PC-3 (cell line): Measurements from ENCODE around the gene HEPHL1. TPM values are rescaled to one million over a fixed set of nuclear protein-coding genes. Genes with fewer than 3 reads are reported as not detected.

Experiments used
- ATAC-seq: fragments of 200-7000 bp; cut with Tn5 transposase; 2 replicates; pipeline ENCODE4 v1.9.1; 2020; ENCODE audit warnings: mild to moderate bottlenecking, moderate library complexity
- BruUV-seq: library from RNA; stranded (reverse); fragments of 400-500 nt; replicated peaks from 2 replicates; lab custom pipeline; 2021; lab: Mats Ljungman, UMichigan
- CTCF ChIA-PET: fragments of 300-600 bp; sonication (Branson Sonifier 250); formaldehyde crosslinking; loops from one replicate; lab custom pipeline; 2022; ENCODE audit warnings: antibody characterized with exemption; lab: Charles Lee
- POLR2A ChIA-PET: fragments of 300-600 bp; sonication (Branson Sonifier 250); formaldehyde crosslinking; loops from one replicate; lab custom pipeline; 2022; ENCODE audit warnings: antibody characterized with exemption; ENCODE audit not compliant: unreplicated experiment; lab: Charles Lee
- DNase-seq: peaks from one replicate; pipeline ENCODE4 v3.0.0-alpha.2; 2015
- H2AFZ ChIP-seq: fragments of 300-600 bp; sonication (generic); 2 replicates; pipeline ENCODE4 v1.6.0; 2016; ENCODE audit warnings: antibody characterized with exemption, low read length
- H3F3A ChIP-seq: fragments of 300-600 bp; sonication (generic); one replicate; pipeline ENCODE4 v1.6.0; 2017; ENCODE audit warnings: antibody characterized with exemption, low read length, control low read depth, mild to moderate bottlenecking; ENCODE audit not compliant: unreplicated experiment
- H3K27ac ChIP-seq: fragments of 300-600 bp; sonication (generic); 2 replicates; pipeline ENCODE4 v1.5.1; 2016; ENCODE audit warnings: mild to moderate bottlenecking, low read length
- H3K27me3 ChIP-seq: fragments of 300-600 bp; sonication (generic); 2 replicates; pipeline ENCODE4 v1.6.1; 2016; ENCODE audit warnings: low read length, mixed read lengths
- H3K36me3 ChIP-seq: fragments of 300-600 bp; sonication (generic); 2 replicates; pipeline ENCODE4 v1.6.1; 2016; ENCODE audit warnings: low read depth, mixed run types, low read length, mixed read lengths
- H3K4me1 ChIP-seq: fragments of 300-600 bp; sonication (generic); 2 replicates; pipeline ENCODE4 v1.5.1; 2016; ENCODE audit warnings: low read length; ENCODE audit not compliant: insufficient read depth
- H3K4me2 ChIP-seq: fragments of 300-600 bp; sonication (generic); 2 replicates; pipeline ENCODE4 v1.6.0; 2016; ENCODE audit warnings: low read length
- H3K4me3 ChIP-seq: fragments of 300-600 bp; sonication (generic); 2 replicates; pipeline ENCODE4 v1.5.1; 2016; ENCODE audit warnings: mild to moderate bottlenecking, low read length, mixed read lengths
- H3K79me2 ChIP-seq: fragments of 300-600 bp; sonication (generic); 2 replicates; pipeline ENCODE4 v1.6.1; 2017; ENCODE audit warnings: low read length, mixed read lengths
- H3K9ac ChIP-seq: fragments of 300-600 bp; sonication (generic); 2 replicates; pipeline ENCODE4 v1.6.0; 2016; ENCODE audit warnings: mild to moderate bottlenecking, low read length
- H3K9me2 ChIP-seq: fragments of 300-600 bp; sonication (generic); replicated peaks from 2 replicates; pipeline ENCODE4 v1.6.1; 2016; ENCODE audit warnings: mixed run types, low read length, mixed read lengths
- H3K9me3 ChIP-seq: fragments of 300-600 bp; sonication (generic); 2 replicates; pipeline ENCODE4 v1.6.1; 2016; ENCODE audit warnings: low read length, mixed read lengths
- H4K20me1 ChIP-seq: fragments of 300-600 bp; sonication (generic); 2 replicates; pipeline ENCODE4 v1.6.1; 2016; ENCODE audit warnings: low read length, mixed read lengths
- CTCF ChIP-seq: fragments of 300-600 bp; sonication (generic); conservative IDR thresholded peaks from 2 replicates; pipeline ENCODE4 v1.5.1; 2017; ENCODE audit warnings: antibody characterized with exemption, low read depth, mild to moderate bottlenecking, low read length
- EZH2 ChIP-seq: fragments of 300-600 bp; sonication (generic); IDR thresholded peaks from one replicate; pipeline ENCODE4 v1.6.1; 2017; ENCODE audit warnings: antibody characterized with exemption, mild to moderate bottlenecking, low read length; ENCODE audit not compliant: unreplicated experiment
- EZH2phosphoT487 ChIP-seq: fragments of 300-600 bp; sonication (generic); IDR thresholded peaks from 2 replicates; pipeline ENCODE4 v1.6.1; 2018; ENCODE audit warnings: mild to moderate bottlenecking, antibody characterized with exemption, low read length, borderline replicate concordance
- intact Hi-C: fragments of 100-400 bp; cut with micrococcal nuclease; formaldehyde crosslinking; loops from 2 replicates; pipeline ENCODE4 v1.9.0; 2023
- total RNA-seq: library from RNA; depleted of rRNA; stranded (reverse); fragments of >200 nt; gene quantifications from 2 replicates; pipeline ENCODE4 v1.2.3, GENCODE V29; 2014

The HEPHL1 gene
- total RNA-seq, 1 experiment from 2014 or later, result 4.4 TPM

- H3K36me3 ChIP-seq, result no peaks in the 10 kb centered on the region
- intact Hi-C loops, result no loop called here
- TF ChIP-seq EZH2phosphoT487 (no peak), EZH2 (no peak), CTCF (no peak)
- ATAC-seq (no peak), DNase-seq (peak; percentile 48)
- no peak overlapping the region for H3K4me3 ChIP-seq
- H3K9me2 ChIP-seq, result no peaks in the 10 kb centered on the region
- no peaks in the 10 kb centered on the region for H3K27me3 ChIP-seq
- no peak overlapping the region for H3K9ac ChIP-seq
- no peaks in the 10 kb centered on the region for H3F3A ChIP-seq
- no peak overlapping the region for H3K27ac ChIP-seq
- no peaks in the 10 kb centered on the region for H4K20me1 ChIP-seq
- no TSS peak for BruUV-seq
- ChIA-PET POLR2A (no interaction called here), CTCF (no interaction called here)
- no peaks in the 10 kb centered on the region for H3K4me1 ChIP-seq
- no peaks in the 10 kb centered on the region for H3K79me2 ChIP-seq
- H3K9me3 ChIP-seq, result no peaks in the 10 kb centered on the region
- H2AFZ ChIP-seq, result no peak overlapping the region
- H3K4me2 ChIP-seq, result no peak overlapping the region
These were observed 37.5 kb downstream of the HEPHL1 start for GRCh38 chr11:94058630-94059029.

GRCh38 chr11:94059065-94059464, 37.9 kb downstream of the HEPHL1 start:
- Histone ChIP-seq H3K9me2 (no peaks in the 10 kb centered on the region), H3K36me3 (no peaks in the 10 kb centered on the region), H3K4me2 (no peak overlapping the region), H3K79me2 (no peaks in the 10 kb centered on the region), H3K4me1 (no peaks in the 10 kb centered on the region), H3F3A (no peaks in the 10 kb centered on the region), H3K9me3 (no peaks in the 10 kb centered on the region), H3K9ac (no peak overlapping the region), H3K4me3 (no peak overlapping the region), H2AFZ (no peak overlapping the region), H3K27ac (no peak overlapping the region), H4K20me1 (no peaks in the 10 kb centered on the region), H3K27me3 (no peaks in the 10 kb centered on the region)
- DNase-seq, result no peak
- ATAC-seq, result no peak
- intact Hi-C loops, result no loop called here
- CTCF ChIA-PET, result no interaction called here
- BruUV-seq, result no TSS peak
- POLR2A ChIA-PET, result no interaction called here
- TF ChIP-seq CTCF (no peak), EZH2phosphoT487 (no peak), EZH2 (no peak)

- no peak overlapping the region for H3K27ac ChIP-seq
- intact Hi-C loops, result no loop called here
- POLR2A ChIA-PET, result no interaction called here
- H3K9ac ChIP-seq, result no peak overlapping the region
- no peaks in the 10 kb centered on the region for H3K79me2 ChIP-seq
- no peak overlapping the region for H3K4me3 ChIP-seq
- no peak overlapping the region for H2AFZ ChIP-seq
- CTCF ChIA-PET, result no interaction called here
- no peaks in the 10 kb centered on the region for H3K27me3 ChIP-seq
- no peaks in the 10 kb centered on the region for H3K4me1 ChIP-seq
- H3F3A ChIP-seq, result no peaks in the 10 kb centered on the region
- no peak overlapping the region for H3K4me2 ChIP-seq
- H3K9me2 ChIP-seq, result no peaks in the 10 kb centered on the region
- DNase-seq (no peak), ATAC-seq (no peak)
- no peaks in the 10 kb centered on the region for H3K9me3 ChIP-seq
- TF ChIP-seq EZH2 (no peak), EZH2phosphoT487 (no peak), CTCF (no peak)
- H3K36me3 ChIP-seq, result no peaks in the 10 kb centered on the region
- BruUV-seq, result no TSS peak
- no peaks in the 10 kb centered on the region for H4K20me1 ChIP-seq
These were observed 39.2 kb downstream of the HEPHL1 start for GRCh38 chr11:94060401-94060800.
